HL-60 (cell line): ENCODE data around the gene AK8.

ENCODE experiments used
- DNase-seq, 2 experiments: peaks; one replicate each; pipeline ENCODE4 v3.0.0-alpha.2; 2010 to 2020; ENCODE audit warnings: low read depth in 1 of 2, low spot score in 1 of 2
- H3K27ac ChIP-seq: fragments of 250-450 bp; sonication (Bioruptor Pico); replicated peaks from 2 replicates; pipeline ENCODE4 v1.5.1; 2020; ENCODE audit warnings: mild to moderate bottlenecking, moderate library complexity
- H3K27me3 ChIP-seq: fragments of 250-450 bp; sonication (Bioruptor Pico); 2 replicates; pipeline ENCODE4 v1.5.1; 2021; ENCODE audit warnings: mild to moderate bottlenecking, moderate library complexity; ENCODE audit not compliant: insufficient read depth, poor library complexity, severe bottlenecking
- H3K4me3 ChIP-seq: replicated peaks from 2 replicates; pipeline ENCODE4 v1.5.1; 2011; ENCODE audit warnings: mild to moderate bottlenecking, control low read depth, low read length; ENCODE audit not compliant: insufficient read depth
- CTCF ChIP-seq: IDR thresholded peaks from one replicate; pipeline ENCODE4 v1.5.1; 2011; ENCODE audit warnings: low read length, control low read depth, inconsistent platforms; ENCODE audit not compliant: insufficient read depth
- GABPA ChIP-seq: IDR thresholded peaks from 2 replicates; pipeline ENCODE4 v1.6.1; 2012; ENCODE audit warnings: low read depth
- POLR2AphosphoS5 ChIP-seq: IDR thresholded peaks from 2 replicates; pipeline ENCODE4 v1.6.1; 2012; ENCODE audit warnings: low read depth
- REST ChIP-seq: IDR thresholded peaks from 2 replicates; pipeline ENCODE4 v1.6.1; 2012; ENCODE audit warnings: low read depth; ENCODE audit not compliant: insufficient replicate concordance
- SPI1 ChIP-seq: IDR thresholded peaks from 2 replicates; pipeline ENCODE4 v1.6.1; 2012; ENCODE audit warnings: low read depth, mild to moderate bottlenecking, borderline replicate concordance

AK8 gene

GRCh38 chr9:132818588-132818987 is 59.5 kb downstream of the AK8 start:
- TF ChIP-seq CTCF: no peak
- Histone ChIP-seq H3K27ac (no peak overlapping the region), H3K27me3 (peaks cover 21% of the 10 kb centered on the region), H3K4me3 (no peak overlapping the region)
- no peak for DNase-seq

GRCh38 chr9:132814937-132815336 is 63.1 kb downstream of the AK8 start:
- TF ChIP-seq REST: no peak
- TF ChIP-seq CTCF: no peak
- TF ChIP-seq POLR2AphosphoS5: no peak
- no peak for TF ChIP-seq SPI1
- no peak overlapping the region for H3K27ac ChIP-seq
- peaks cover 30% of the 10 kb centered on the region for H3K27me3 ChIP-seq
- no peak for DNase-seq
- H3K4me3 ChIP-seq: no peak overlapping the region

GRCh38 chr9:132813115-132813771 is 64.8 kb downstream of the AK8 start:
- Histone ChIP-seq H3K4me3 (no peak overlapping the region), H3K27ac (no peak overlapping the region), H3K27me3 (peaks cover 32% of the 10 kb centered on the region)
- DNase-seq: no peak
- TF ChIP-seq SPI1: no peak
- no peak for TF ChIP-seq CTCF

GRCh38 chr9:132811985-132812384 is 66.1 kb downstream of the AK8 start:
- Histone ChIP-seq H3K4me3 (no peak overlapping the region), H3K27me3 (peaks cover 22% of the 10 kb centered on the region), H3K27ac (no peak overlapping the region)
- no peak for DNase-seq
- TF ChIP-seq CTCF: no peak
- no peak for TF ChIP-seq POLR2AphosphoS5
- TF ChIP-seq REST: no peak
- TF ChIP-seq GABPA: no peak
- no peak for TF ChIP-seq SPI1
